Neural crest cell (in vitro differentiated cells): ENCODE results near the gene SEC24D. TPM values are rescaled to one million over a fixed set of nuclear protein-coding genes. Genes with fewer than 3 reads are reported as not detected.

Experiments
- DNase-seq: peaks from one replicate; pipeline ENCODE4 v3.0.0; 2021; ENCODE audit warnings: low read depth, mixed read lengths, low spot score
- H3K27ac Mint-ChIP-seq: one replicate; pipeline ENCODE4 v1.8.0; 2021; ENCODE audit warnings: mild to moderate bottlenecking, mixed read lengths; ENCODE audit not compliant: unreplicated experiment
- H3K27me3 Mint-ChIP-seq: 2 replicates; pipeline ENCODE4 v1.8.0; 2021; ENCODE audit warnings: low read depth, mild to moderate bottlenecking, mixed read lengths
- H3K36me3 Mint-ChIP-seq: 2 replicates; pipeline ENCODE4 v1.8.0; 2021; ENCODE audit warnings: low read depth, mild to moderate bottlenecking, mixed read lengths
- H3K4me1 Mint-ChIP-seq: 2 replicates; pipeline ENCODE4 v1.8.0; 2021; ENCODE audit warnings: mixed read lengths
- H3K4me3 Mint-ChIP-seq: one replicate; pipeline ENCODE4 v1.8.0; 2021; ENCODE audit warnings: mild to moderate bottlenecking, mixed read lengths
- H3K9me3 Mint-ChIP-seq: 2 replicates; pipeline ENCODE4 v1.8.0; 2021; ENCODE audit warnings: mixed read lengths
- CTCF ChIP-seq: fragments of 200-600 bp; sonication (generic); conservative IDR thresholded peaks from 2 replicates; pipeline ENCODE4 v1.5.0; 2021; ENCODE audit warnings: antibody characterized with exemption, mild to moderate bottlenecking
- total RNA-seq: library from RNA; stranded (reverse); gene quantifications from 2 replicates; pipeline ENCODE4 v1.2.1, GENCODE V29; 2021

The SEC24D gene
- total RNA-seq, 1 donor from 2014 or later = 22.9 TPM

- DNase-seq = no peak
- no peak for TF ChIP-seq CTCF
- Mint-ChIP-seq H3K4me3 (no peak overlapping the region), H3K9me3 (no peaks in the 10 kb centered on the region), H3K4me1 (no peaks in the 10 kb centered on the region), H3K36me3 (no peaks in the 10 kb centered on the region), H3K27ac (no peak overlapping the region), H3K27me3 (no peaks in the 10 kb centered on the region)
These were observed 70.5 kb downstream of the SEC24D start for GRCh38 chr4:118765399-118765798.

- H3K36me3 Mint-ChIP-seq = no peaks in the 10 kb centered on the region
- H3K9me3 Mint-ChIP-seq = no peaks in the 10 kb centered on the region
- no peak for DNase-seq
- H3K27me3 Mint-ChIP-seq = no peaks in the 10 kb centered on the region
- no peak overlapping the region for H3K4me3 Mint-ChIP-seq
- H3K4me1 Mint-ChIP-seq = no peaks in the 10 kb centered on the region
- no peak for TF ChIP-seq CTCF
- no peak overlapping the region for H3K27ac Mint-ChIP-seq
These were observed 73.0 kb downstream of the SEC24D start for GRCh38 chr4:118762730-118763477.

GRCh38 chr4:118762155-118762554, 73.8 kb downstream of the SEC24D start:
- no peak for DNase-seq
- Mint-ChIP-seq H3K9me3 (no peaks in the 10 kb centered on the region), H3K4me3 (no peak overlapping the region), H3K4me1 (no peaks in the 10 kb centered on the region), H3K27me3 (no peaks in the 10 kb centered on the region), H3K36me3 (no peaks in the 10 kb centered on the region), H3K27ac (no peak overlapping the region)
- no peak for TF ChIP-seq CTCF

GRCh38 chr4:118761397-118762016, 74.4 kb downstream of the SEC24D start:
- no peaks in the 10 kb centered on the region for H3K36me3 Mint-ChIP-seq
- H3K9me3 Mint-ChIP-seq = no peaks in the 10 kb centered on the region
- H3K27ac Mint-ChIP-seq = peak overlapping the region; percentile 68
- DNase-seq = no peak
- H3K27me3 Mint-ChIP-seq = no peaks in the 10 kb centered on the region
- no peak overlapping the region for H3K4me3 Mint-ChIP-seq
- no peak for TF ChIP-seq CTCF
- no peaks in the 10 kb centered on the region for H3K4me1 Mint-ChIP-seq

GRCh38 chr4:118760493-118760892, 75.4 kb downstream of the SEC24D start:
- H3K27ac Mint-ChIP-seq = no peak overlapping the region
- no peaks in the 10 kb centered on the region for H3K9me3 Mint-ChIP-seq
- no peak overlapping the region for H3K4me3 Mint-ChIP-seq
- DNase-seq = no peak
- TF ChIP-seq CTCF = no peak
- no peaks in the 10 kb centered on the region for H3K27me3 Mint-ChIP-seq
- H3K36me3 Mint-ChIP-seq = no peaks in the 10 kb centered on the region
- no peaks in the 10 kb centered on the region for H3K4me1 Mint-ChIP-seq
